HepG2 (cell line): ENCODE results near the gene MTM1. TPM values are rescaled to one million over a fixed set of nuclear protein-coding genes. Genes with fewer than 3 reads are reported as not detected.

Experiments
- CSRNP1 ChIP-seq: sonication (generic); formaldehyde crosslinking; IDR thresholded peaks from 2 replicates; pipeline ENCODE4 v1.8.1; 2023; ENCODE audit warnings: mild to moderate bottlenecking, missing genetic modification reagents
- DMTF1 ChIP-seq: sonication (generic); formaldehyde crosslinking; IDR thresholded peaks from 2 replicates; pipeline ENCODE4 v1.4.0; 2020; ENCODE audit warnings: mild to moderate bottlenecking, missing genetic modification reagents
- FOSL1 ChIP-seq: sonication (generic); formaldehyde crosslinking; IDR thresholded peaks from 2 replicates; pipeline ENCODE4 v1.9.0; 2021; ENCODE audit warnings: missing genetic modification reagents, borderline replicate concordance
- HNRNPH1 ChIP-seq: fragments of 200-400 bp; formaldehyde crosslinking; optimal IDR thresholded peaks from 2 replicates; pipeline ENCODE3; 2017; ENCODE audit warnings: mild to moderate bottlenecking, low read depth, low read length
- KMT2A ChIP-seq: sonication (generic); formaldehyde crosslinking; IDR thresholded peaks from 2 replicates; pipeline ENCODE4 v1.4.0; 2020; ENCODE audit warnings: missing genetic modification reagents
- NPAS2 ChIP-seq: sonication (generic); formaldehyde crosslinking; IDR thresholded peaks from 2 replicates; pipeline ENCODE4 v1.8.0; 2022; ENCODE audit warnings: mild to moderate bottlenecking, missing genetic modification reagents, borderline replicate concordance
- TCF7L2 ChIP-seq: IDR thresholded peaks from 2 replicates; pipeline ENCODE4 v1.6.1; 2011; ENCODE audit warnings: mild to moderate bottlenecking, low read depth, low read length, moderate library complexity
- U2AF2 ChIP-seq: fragments of 200-400 bp; formaldehyde crosslinking; IDR thresholded peaks from 2 replicates; pipeline ENCODE4 v1.6.1; 2017; ENCODE audit warnings: low read depth, mild to moderate bottlenecking, low read length
- ZBTB40 ChIP-seq, 2 experiments: fragments of 450-650 bp in 1 of 2; sonication (generic) in 1 of 2; formaldehyde crosslinking in 1 of 2; IDR thresholded peaks; 2 replicates each; pipeline versions ENCODE4 v1.6.1 to v1.8.0; 2016 to 2022; ENCODE audit warnings: antibody characterized with exemption in 1 of 2, mild to moderate bottlenecking in 1 of 2, missing genetic modification reagents in 1 of 2
- ZC3H13 ChIP-seq: sonication (generic); formaldehyde crosslinking; IDR thresholded peaks from 2 replicates; pipeline ENCODE4 v1.8.1; 2023; ENCODE audit warnings: mild to moderate bottlenecking, missing genetic modification reagents, moderate library complexity
- ZNF564 ChIP-seq: sonication (generic); formaldehyde crosslinking; IDR thresholded peaks from 2 replicates; pipeline ENCODE4 v1.8.1; 2023; ENCODE audit warnings: mild to moderate bottlenecking, missing genetic modification reagents
- ZNF761 ChIP-seq: sonication (generic); formaldehyde crosslinking; conservative IDR thresholded peaks from 2 replicates; pipeline ENCODE4 v1.4.0; 2020; ENCODE audit warnings: mild to moderate bottlenecking, missing genetic modification reagents
- ZNF784 ChIP-seq: sonication (generic); formaldehyde crosslinking; IDR thresholded peaks from 2 replicates; pipeline ENCODE4 v1.5.1; 2020; ENCODE audit warnings: missing genetic modification reagents, mild to moderate bottlenecking, borderline replicate concordance
- ZNF883 ChIP-seq: sonication (generic); formaldehyde crosslinking; IDR thresholded peaks from 2 replicates; pipeline ENCODE4 v1.5.1; 2020; ENCODE audit warnings: mild to moderate bottlenecking, missing genetic modification reagents; ENCODE audit errors: not compliant biosample characterization
- polyA plus RNA-seq, 8 experiments: library from polyadenylated mRNA; depleted of rRNA in 3 of 8; stranded (reverse) in 7 of 8; unstranded in 1 of 8; fragments of >200 nt; fragmentation: Illumina TruSeq in 4 of 8; extraction: Trizol in 4 of 8; gene quantifications; 2 replicates each; pipeline versions ENCODE4 v1.2.1 to v1.2.3, GENCODE V29; 2011 to 2016; ENCODE audit warnings: low read depth in 4 of 8, missing spikeins in 1 of 8, mixed read lengths in 1 of 8; ENCODE audit not compliant: insufficient read depth in 1 of 8
- total RNA-seq, 5 experiments: library from RNA; depleted of rRNA; stranded (reverse); fragments of >200 nt; fragmentation: Illumina TruSeq; extraction: Trizol; gene quantifications; 2 replicates each; pipeline ENCODE4 v1.2.3, GENCODE V29; 2016; ENCODE audit warnings: low read depth in 1 of 5

Gene MTM1
- total and polyA plus RNA-seq, 2 of the 13 experiments (the other 11 are each of a cell fraction or from before 2014, with no cell fraction given), result 12.0 to 15.2 TPM

GRCh38 chrX:150547375-150548115 lies 20.9 kb upstream of the MTM1 start (continued):
- TF ChIP-seq CSRNP1, result peak; percentile 56; the same call in 1 of the 2 replicates
- TF ChIP-seq ZC3H13, result no peak
- TF ChIP-seq DMTF1, result no peak
- no peak for TF ChIP-seq HNRNPH1
- no peak for TF ChIP-seq NPAS2 (CRISPR knock-in tag)
- TF ChIP-seq ZNF784, result no peak
- 0 out of 2 replicates have a peak, but pooled peaks have one; percentile 50 for TF ChIP-seq ZNF564
- TF ChIP-seq ZBTB40 (IDR thresholded peaks at IDR 0.05), result no peak
- peak; percentile 30; the same call in 1 of the 2 replicates for TF ChIP-seq ZBTB40 (CRISPR knock-in tag; IDR thresholded peaks at IDR 0.05)
- no peak for TF ChIP-seq TCF7L2
- 0 out of 2 replicates have a peak, but pooled peaks have one; percentile 46 for TF ChIP-seq KMT2A
- TF ChIP-seq ZNF761 (CRISPR knock-in tag), result no peak
- TF ChIP-seq U2AF2, result no peak
- no peak for TF ChIP-seq FOSL1
- TF ChIP-seq ZNF883, result no peak
